IMR-90 (cell line): ENCODE results near the gene MAP3K15.

Experiments
- BHLHE40 ChIP-seq: fragments of 150-350 bp; IDR thresholded peaks from 2 replicates; pipeline ENCODE4 v1.6.1; 2016; ENCODE audit warnings: mild to moderate bottlenecking, low read depth, low read length
- CEBPB ChIP-seq: IDR thresholded peaks from 2 replicates; pipeline ENCODE4 v1.6.1; 2012; ENCODE audit warnings: low read depth, low read length, improper control_type of control experiment
- CTCF ChIP-seq: conservative IDR thresholded peaks from 2 replicates; pipeline ENCODE4 v1.5.1; 2012; ENCODE audit warnings: mild to moderate bottlenecking, low read depth, low read length, improper control_type of control experiment
- ELK1 ChIP-seq: fragments of 150-350 bp; IDR thresholded peaks from 2 replicates; pipeline ENCODE4 v1.6.1; 2016; ENCODE audit warnings: low read depth, mild to moderate bottlenecking, low read length, moderate library complexity, borderline replicate concordance
- FOS ChIP-seq: fragments of 150-350 bp; IDR thresholded peaks from 2 replicates; pipeline ENCODE4 v1.6.1; 2016; ENCODE audit warnings: low read depth, low read length
- MAFK ChIP-seq: IDR thresholded peaks from 2 replicates; pipeline ENCODE4 v1.6.1; 2012; ENCODE audit warnings: low read depth, low read length, improper control_type of control experiment
- MAZ ChIP-seq: IDR thresholded peaks from 2 replicates; pipeline ENCODE4 v1.6.1; 2012; ENCODE audit warnings: low read depth, mild to moderate bottlenecking, low read length, improper control_type of control experiment, moderate library complexity, borderline replicate concordance
- MXI1 ChIP-seq: IDR thresholded peaks from 2 replicates; pipeline ENCODE4 v1.6.1; 2012; ENCODE audit warnings: low read depth, mild to moderate bottlenecking, low read length, moderate library complexity, borderline replicate concordance
- POLR2A ChIP-seq: IDR thresholded peaks from 2 replicates; pipeline ENCODE4 v1.6.1; 2012; ENCODE audit warnings: mild to moderate bottlenecking, low read depth, low read length
- RAD21 ChIP-seq: IDR thresholded peaks from 2 replicates; pipeline ENCODE4 v1.6.1; 2012; ENCODE audit warnings: low read length, improper control_type of control experiment
- RCOR1 ChIP-seq: IDR thresholded peaks from 2 replicates; pipeline ENCODE4 v1.6.1; 2012; ENCODE audit warnings: mild to moderate bottlenecking, low read length, improper control_type of control experiment; ENCODE audit not compliant: insufficient replicate concordance
- RFX5 ChIP-seq: IDR thresholded peaks from 2 replicates; pipeline ENCODE4 v1.8.0; 2012; ENCODE audit warnings: low read depth, mild to moderate bottlenecking, low read length, moderate library complexity
- TF ChIP-seq, protein P1 (sequence below): fragments of 150-350 bp; IDR thresholded peaks from 2 replicates; pipeline ENCODE4 v1.6.1; 2017; ENCODE audit warnings: mild to moderate bottlenecking, antibody characterized with exemption, low read length, low read depth

GRCh38 chrX:19543951-19544381 is 28.7 kb upstream of the MAP3K15 start:
- TF ChIP-seq CTCF = no peak
- no peak for TF ChIP-seq RAD21
- TF ChIP-seq MAZ = no peak
- no peak for TF ChIP-seq ELK1
- TF ChIP-seq MAFK = no peak
- no peak for TF ChIP-seq FOS
- TF ChIP-seq POLR2A = no peak
- TF ChIP-seq CEBPB = no peak
- TF ChIP-seq, protein P1, sequence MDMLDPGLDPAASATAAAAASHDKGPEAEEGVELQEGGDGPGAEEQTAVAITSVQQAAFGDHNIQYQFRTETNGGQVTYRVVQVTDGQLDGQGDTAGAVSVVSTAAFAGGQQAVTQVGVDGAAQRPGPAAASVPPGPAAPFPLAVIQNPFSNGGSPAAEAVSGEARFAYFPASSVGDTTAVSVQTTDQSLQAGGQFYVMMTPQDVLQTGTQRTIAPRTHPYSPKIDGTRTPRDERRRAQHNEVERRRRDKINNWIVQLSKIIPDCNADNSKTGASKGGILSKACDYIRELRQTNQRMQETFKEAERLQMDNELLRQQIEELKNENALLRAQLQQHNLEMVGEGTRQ = no peak
- no peak for TF ChIP-seq MXI1
- TF ChIP-seq RCOR1 = no peak
- no peak for TF ChIP-seq BHLHE40
- TF ChIP-seq RFX5 = no peak
